AG04449 (cell line): ENCODE measurements around the gene ERBB4.

ENCODE experiments used
- CTCF ChIA-PET: fragments of 350-600 bp; formaldehyde crosslinking; extraction: SDS; loops from one replicate; lab custom pipeline; 2021; ENCODE audit warnings: antibody characterized with exemption; lab: Yijun Ruan, JAX
- POLR2A ChIA-PET: fragments of 400-600, 350-600 bp; formaldehyde crosslinking; extraction: SDS; loops from one replicate; lab custom pipeline; 2020; ENCODE audit warnings: antibody characterized with exemption, inconsistent platforms; lab: Yijun Ruan, JAX
- DNase-seq: peaks from one replicate; pipeline ENCODE4 v3.0.0-alpha.2; 2010; ENCODE audit warnings: low read depth, low spot score
- H3K4me3 ChIP-seq: 2 replicates; pipeline ENCODE4 v1.5.1; 2011; ENCODE audit warnings: low read depth, mild to moderate bottlenecking, control low read depth, low read length
- TF ChIP-seq, protein P1 (sequence below): IDR thresholded peaks from one replicate; pipeline ENCODE4 v1.5.1; 2011; ENCODE audit warnings: mild to moderate bottlenecking, moderate library complexity, low read length, control low read depth, inconsistent platforms; ENCODE audit not compliant: insufficient read depth; ENCODE audit errors: missing control alignments

Gene ERBB4

DNA sequence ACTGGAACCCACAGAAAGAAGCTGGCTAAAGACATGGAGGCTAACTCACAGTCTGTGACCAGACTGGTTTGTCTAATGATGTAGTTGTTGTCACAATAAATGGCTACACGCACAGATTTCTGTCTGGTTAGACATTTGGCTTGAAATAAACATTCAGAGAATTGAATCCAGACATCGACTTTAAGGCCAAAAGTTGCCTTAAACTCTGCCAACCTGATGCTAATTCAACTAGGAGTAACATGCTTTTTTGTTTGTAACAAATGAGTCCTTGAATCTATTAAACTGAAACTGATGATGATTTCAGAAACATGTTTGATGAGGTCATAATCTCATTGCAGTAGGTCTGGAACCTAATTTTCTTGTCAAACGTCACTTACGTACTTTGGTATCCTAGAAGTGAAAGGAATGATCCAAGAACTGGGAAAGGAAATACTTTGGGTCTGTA, 123.8 kb downstream of the ERBB4 start:
- TF ChIP-seq, protein P1, sequence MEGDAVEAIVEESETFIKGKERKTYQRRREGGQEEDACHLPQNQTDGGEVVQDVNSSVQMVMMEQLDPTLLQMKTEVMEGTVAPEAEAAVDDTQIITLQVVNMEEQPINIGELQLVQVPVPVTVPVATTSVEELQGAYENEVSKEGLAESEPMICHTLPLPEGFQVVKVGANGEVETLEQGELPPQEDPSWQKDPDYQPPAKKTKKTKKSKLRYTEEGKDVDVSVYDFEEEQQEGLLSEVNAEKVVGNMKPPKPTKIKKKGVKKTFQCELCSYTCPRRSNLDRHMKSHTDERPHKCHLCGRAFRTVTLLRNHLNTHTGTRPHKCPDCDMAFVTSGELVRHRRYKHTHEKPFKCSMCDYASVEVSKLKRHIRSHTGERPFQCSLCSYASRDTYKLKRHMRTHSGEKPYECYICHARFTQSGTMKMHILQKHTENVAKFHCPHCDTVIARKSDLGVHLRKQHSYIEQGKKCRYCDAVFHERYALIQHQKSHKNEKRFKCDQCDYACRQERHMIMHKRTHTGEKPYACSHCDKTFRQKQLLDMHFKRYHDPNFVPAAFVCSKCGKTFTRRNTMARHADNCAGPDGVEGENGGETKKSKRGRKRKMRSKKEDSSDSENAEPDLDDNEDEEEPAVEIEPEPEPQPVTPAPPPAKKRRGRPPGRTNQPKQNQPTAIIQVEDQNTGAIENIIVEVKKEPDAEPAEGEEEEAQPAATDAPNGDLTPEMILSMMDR: no peak
- CTCF ChIA-PET: no interaction called here

DNA sequence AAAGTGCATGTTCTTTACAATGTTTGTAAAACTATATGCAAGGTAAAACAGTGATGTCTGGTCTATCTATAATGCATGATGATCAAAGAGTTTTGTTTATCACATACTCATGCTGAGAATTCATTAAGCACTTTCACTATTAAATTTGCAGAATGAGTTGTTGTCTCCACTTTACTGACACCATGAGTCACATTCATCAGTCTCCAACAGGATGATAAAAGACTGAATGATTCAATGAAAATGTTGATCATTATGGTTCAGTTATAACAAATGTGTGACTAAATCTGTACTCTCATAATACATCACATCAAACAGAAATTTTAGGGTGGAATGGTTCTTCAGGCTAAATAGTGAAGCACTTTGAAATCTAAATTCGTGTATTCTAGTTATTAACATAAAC, 129.0 kb downstream of the ERBB4 start:
- no peak overlapping the region for H3K4me3 ChIP-seq
- TF ChIP-seq, protein P1: no peak
- POLR2A ChIA-PET: no interaction called here
- CTCF ChIA-PET: no interaction called here
- DNase-seq: no peak

More for the DNA sequence above, 123.8 kb downstream of the ERBB4 start:
- no peak overlapping the region for H3K4me3 ChIP-seq
- POLR2A ChIA-PET: no interaction called here
- no peak for DNase-seq

DNA sequence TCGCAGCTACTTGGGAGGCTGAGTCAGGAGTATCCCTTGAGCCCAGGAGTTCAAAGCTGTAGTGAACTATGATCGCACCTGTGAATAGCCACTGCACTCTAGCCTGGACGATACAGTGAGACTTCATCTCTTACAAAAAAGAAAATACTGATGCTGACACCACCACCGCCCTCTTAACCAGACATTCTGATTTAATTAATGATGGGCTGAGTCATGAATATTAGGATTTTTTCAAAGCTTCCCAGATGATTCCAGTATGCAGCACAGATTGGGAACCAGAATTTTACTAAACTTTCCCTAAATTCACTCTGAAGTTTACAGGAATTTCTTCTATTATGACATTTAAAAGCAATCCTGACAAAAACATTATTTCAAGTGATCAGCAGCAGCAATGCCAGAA, 130.1 kb downstream of the ERBB4 start:
- TF ChIP-seq, protein P1: no peak
- CTCF ChIA-PET: interaction anchor here (0.9 kb wide), 1 partner anchor 15 kb away, joined by 3 read pairs; no protein-coding TSS in a partner anchor
- DNase-seq: no peak
- POLR2A ChIA-PET: no interaction called here
- no peak overlapping the region for H3K4me3 ChIP-seq

DNA sequence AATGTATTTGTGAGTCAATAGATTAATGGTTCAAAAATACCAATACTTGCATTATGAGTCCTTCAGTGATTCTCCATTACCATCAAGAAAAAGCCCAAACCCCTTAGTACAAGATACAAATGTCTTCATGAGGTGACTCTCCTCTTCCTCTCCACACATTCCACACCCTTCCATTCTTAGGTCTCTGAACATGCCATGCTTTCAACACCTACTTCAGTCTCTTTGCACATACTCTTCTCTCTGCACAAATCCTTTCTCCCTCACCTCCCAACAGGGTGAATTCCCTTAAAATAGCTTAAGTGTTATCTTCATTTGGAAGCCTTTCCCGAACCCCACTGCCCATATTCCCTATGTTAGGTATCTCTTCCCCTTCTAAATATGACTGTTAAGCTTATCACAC, 131.9 kb downstream of the ERBB4 start:
- ChIA-PET POLR2A (no interaction called here), CTCF (no interaction called here)
- no peak for DNase-seq
- no peak overlapping the region for H3K4me3 ChIP-seq
- TF ChIP-seq, protein P1: no peak

DNA sequence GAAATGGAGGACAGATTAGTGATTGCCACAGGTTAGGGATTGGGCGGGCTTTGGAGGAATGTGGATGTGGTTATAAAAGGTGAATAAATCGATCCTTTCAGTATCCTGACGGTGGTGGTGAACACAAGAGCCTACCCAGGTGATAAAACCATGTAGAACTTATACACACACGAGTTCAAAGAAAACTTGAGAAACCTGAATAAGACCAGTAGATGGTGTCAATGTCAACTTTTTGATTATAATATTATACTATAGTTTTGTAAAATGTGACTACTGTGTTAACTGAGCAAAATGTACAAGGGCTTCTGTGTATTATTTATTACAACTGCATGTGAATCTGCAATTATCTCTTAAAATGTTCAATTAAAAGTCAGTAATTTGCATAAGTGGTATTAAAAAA, 136.3 kb downstream of the ERBB4 start:
- no peak overlapping the region for H3K4me3 ChIP-seq
- ChIA-PET POLR2A (no interaction called here), CTCF (no interaction called here)
- no peak for DNase-seq
- TF ChIP-seq, protein P1: no peak

DNA sequence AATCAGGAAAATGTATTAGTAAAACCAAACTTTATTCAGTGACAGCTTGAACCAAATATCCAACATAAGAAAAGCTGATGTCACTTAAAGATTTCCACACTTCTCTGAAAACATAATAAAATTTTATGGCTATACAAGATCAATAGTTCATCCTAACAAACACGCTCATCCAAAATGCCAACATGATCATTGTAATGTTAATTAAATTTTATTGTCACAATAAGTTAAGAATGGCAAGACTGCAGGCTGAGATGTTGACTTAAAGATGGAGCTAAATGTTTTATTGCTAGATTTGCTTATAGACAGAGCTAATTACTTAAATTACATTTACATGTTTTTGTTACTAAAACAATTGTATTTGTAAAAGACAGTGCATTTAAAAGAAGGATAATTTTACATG, 140.3 kb downstream of the ERBB4 start:
- TF ChIP-seq, protein P1: no peak
- ChIA-PET POLR2A (no interaction called here), CTCF (no interaction called here)
- no peak for DNase-seq
- no peak overlapping the region for H3K4me3 ChIP-seq
